Uterus (tissue), 2 donors: ENCODE results near the gene LAMB2.

Source experiments
- CTCF ChIP-seq, 4 experiments: fragments of 200-600 bp in 2 of 4; fragments of 450-650 bp in 2 of 4; sonication (generic) in 2 of 4; IDR thresholded peaks; one replicate each; pipeline ENCODE4 v1.5.1; 2016 to 2019; ENCODE audit warnings: antibody characterized with exemption in 4 of 4, mild to moderate bottlenecking in 2 of 4, moderate library complexity in 1 of 4
- POLR2A ChIP-seq, 2 donors: fragments of 450-650 bp; IDR thresholded peaks; one replicate each; pipeline ENCODE4 v1.6.1; 2016; ENCODE audit warnings: antibody characterized with exemption in 2 of 2, mild to moderate bottlenecking in 1 of 2, moderate library complexity in 1 of 2

DNA sequence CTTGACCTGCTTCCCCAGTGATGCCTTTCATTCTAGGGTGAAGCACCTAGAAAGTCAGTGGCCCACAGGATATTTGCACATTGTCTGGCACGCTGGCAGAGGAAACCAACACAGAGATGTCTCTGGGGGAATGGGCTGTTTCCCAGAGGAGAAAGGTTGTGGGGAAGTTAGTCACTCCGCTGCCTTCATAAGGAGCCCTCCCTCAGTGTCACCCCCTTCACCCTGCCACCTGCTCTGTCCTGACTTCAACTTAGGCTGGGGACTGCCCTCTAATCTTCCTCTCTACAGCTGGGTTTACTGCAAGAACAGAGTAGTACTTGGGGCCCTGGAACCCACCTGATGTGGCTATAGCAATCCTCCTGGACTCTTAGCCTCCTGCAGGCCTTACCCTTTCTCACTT, 44.2 kb upstream of the LAMB2 start:
- no peak for TF ChIP-seq CTCF (IDR thresholded peaks at IDR 0.05)
- TF ChIP-seq POLR2A (IDR thresholded peaks at IDR 0.05), result no peak
